SK-N-SH treated with all-trans-retinoic acid at 6 μM for 48 hours (cell line): ENCODE results near the gene OR1L6.

ENCODE experiments used
- ARNTL ChIP-seq: fragments of 450-650 bp; formaldehyde crosslinking; IDR thresholded peaks from 2 replicates; pipeline ENCODE4 v1.5.0; 2020; ENCODE audit warnings: low read depth, mild to moderate bottlenecking, moderate library complexity, borderline replicate concordance
- CSRNP3 ChIP-seq: fragments of 250-450 bp; sonication (Bioruptor Pico); IDR thresholded peaks from 2 replicates; pipeline ENCODE4 v1.5.1; 2021; ENCODE audit warnings: mild to moderate bottlenecking, moderate library complexity
- GLIS3 ChIP-seq: fragments of 250-450 bp; sonication (Bioruptor Pico); IDR thresholded peaks from 2 replicates; pipeline ENCODE4 v1.5.0; 2020; ENCODE audit warnings: mild to moderate bottlenecking, moderate library complexity
- OSR1 ChIP-seq: fragments of 250-450 bp; sonication (Bioruptor Pico); IDR thresholded peaks from 2 replicates; pipeline ENCODE4 v1.8.0; 2022; ENCODE audit warnings: moderate library complexity, mild to moderate bottlenecking, inconsistent platforms
- RARB ChIP-seq: fragments of 250-450 bp; sonication (Bioruptor Pico); IDR thresholded peaks from 2 replicates; pipeline ENCODE4 v1.8.0; 2021; ENCODE audit warnings: mild to moderate bottlenecking, moderate library complexity
- TCF4 ChIP-seq: fragments of 250-450 bp; sonication (Bioruptor Pico); IDR thresholded peaks from 2 replicates; pipeline ENCODE4 v1.8.0; 2021; ENCODE audit warnings: mild to moderate bottlenecking, moderate library complexity, borderline replicate concordance
- TOX ChIP-seq: fragments of 250-450 bp; sonication (Bioruptor Pico); IDR thresholded peaks from 2 replicates; pipeline ENCODE4 v1.8.0; 2021; ENCODE audit warnings: mild to moderate bottlenecking, moderate library complexity, borderline replicate concordance
- ZFP3 ChIP-seq: fragments of 250-450 bp; sonication (Bioruptor Pico); IDR thresholded peaks from 2 replicates; pipeline ENCODE4 v1.5.0; 2020; ENCODE audit warnings: mild to moderate bottlenecking, moderate library complexity
- TF ChIP-seq, protein P1 (sequence below): fragments of 250-450 bp; sonication (Bioruptor Pico); IDR thresholded peaks from 2 replicates; pipeline ENCODE4 v1.8.0; 2020; ENCODE audit warnings: mild to moderate bottlenecking, moderate library complexity, borderline replicate concordance
- TF ChIP-seq, protein P2 (sequence below): fragments of 250-450 bp; sonication (Bioruptor Pico); IDR thresholded peaks from 2 replicates; pipeline ENCODE4 v1.5.0; 2020; ENCODE audit warnings: mild to moderate bottlenecking, moderate library complexity
- TF ChIP-seq, protein P3 (sequence below): fragments of 250-450 bp; sonication (Bioruptor Pico); IDR thresholded peaks from 2 replicates; pipeline ENCODE4 v1.8.0; 2021; ENCODE audit warnings: low read depth, mild to moderate bottlenecking, moderate library complexity, borderline replicate concordance
- TF ChIP-seq, protein P4 (sequence below): fragments of 250-450 bp; sonication (Bioruptor Pico); IDR thresholded peaks from 2 replicates; pipeline ENCODE4 v1.5.1; 2020; ENCODE audit warnings: low read depth, mild to moderate bottlenecking, moderate library complexity

DNA sequence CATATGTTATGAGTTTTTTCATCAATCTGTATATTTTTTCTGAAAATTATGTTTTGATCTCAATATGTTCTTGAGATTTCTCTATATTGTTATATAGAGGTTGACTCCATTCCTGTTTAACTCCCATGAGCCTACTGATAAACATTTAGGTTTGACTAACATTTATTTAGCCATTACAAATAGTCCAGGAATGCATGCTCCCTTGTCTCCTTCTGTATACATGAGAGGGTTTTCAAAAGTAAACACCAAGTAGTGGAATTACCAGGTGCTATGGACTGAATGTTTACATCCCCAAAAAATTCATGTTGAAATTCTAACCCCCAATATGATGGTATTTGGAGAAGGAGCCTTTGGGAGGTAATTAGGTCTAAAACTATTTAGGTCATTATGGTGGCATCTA lies 43.2 kb downstream of the OR1L6 start:
- no peak for TF ChIP-seq OSR1 (CRISPR knock-in tag)
- TF ChIP-seq, protein P1, sequence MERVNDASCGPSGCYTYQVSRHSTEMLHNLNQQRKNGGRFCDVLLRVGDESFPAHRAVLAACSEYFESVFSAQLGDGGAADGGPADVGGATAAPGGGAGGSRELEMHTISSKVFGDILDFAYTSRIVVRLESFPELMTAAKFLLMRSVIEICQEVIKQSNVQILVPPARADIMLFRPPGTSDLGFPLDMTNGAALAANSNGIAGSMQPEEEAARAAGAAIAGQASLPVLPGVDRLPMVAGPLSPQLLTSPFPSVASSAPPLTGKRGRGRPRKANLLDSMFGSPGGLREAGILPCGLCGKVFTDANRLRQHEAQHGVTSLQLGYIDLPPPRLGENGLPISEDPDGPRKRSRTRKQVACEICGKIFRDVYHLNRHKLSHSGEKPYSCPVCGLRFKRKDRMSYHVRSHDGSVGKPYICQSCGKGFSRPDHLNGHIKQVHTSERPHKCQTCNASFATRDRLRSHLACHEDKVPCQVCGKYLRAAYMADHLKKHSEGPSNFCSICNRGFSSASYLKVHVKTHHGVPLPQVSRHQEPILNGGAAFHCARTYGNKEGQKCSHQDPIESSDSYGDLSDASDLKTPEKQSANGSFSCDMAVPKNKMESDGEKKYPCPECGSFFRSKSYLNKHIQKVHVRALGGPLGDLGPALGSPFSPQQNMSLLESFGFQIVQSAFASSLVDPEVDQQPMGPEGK = no peak
- no peak for TF ChIP-seq ZFP3 (CRISPR knock-in tag)
- no peak for TF ChIP-seq TCF4
- TF ChIP-seq CSRNP3 (CRISPR knock-in tag) = no peak
- TF ChIP-seq, protein P2, sequence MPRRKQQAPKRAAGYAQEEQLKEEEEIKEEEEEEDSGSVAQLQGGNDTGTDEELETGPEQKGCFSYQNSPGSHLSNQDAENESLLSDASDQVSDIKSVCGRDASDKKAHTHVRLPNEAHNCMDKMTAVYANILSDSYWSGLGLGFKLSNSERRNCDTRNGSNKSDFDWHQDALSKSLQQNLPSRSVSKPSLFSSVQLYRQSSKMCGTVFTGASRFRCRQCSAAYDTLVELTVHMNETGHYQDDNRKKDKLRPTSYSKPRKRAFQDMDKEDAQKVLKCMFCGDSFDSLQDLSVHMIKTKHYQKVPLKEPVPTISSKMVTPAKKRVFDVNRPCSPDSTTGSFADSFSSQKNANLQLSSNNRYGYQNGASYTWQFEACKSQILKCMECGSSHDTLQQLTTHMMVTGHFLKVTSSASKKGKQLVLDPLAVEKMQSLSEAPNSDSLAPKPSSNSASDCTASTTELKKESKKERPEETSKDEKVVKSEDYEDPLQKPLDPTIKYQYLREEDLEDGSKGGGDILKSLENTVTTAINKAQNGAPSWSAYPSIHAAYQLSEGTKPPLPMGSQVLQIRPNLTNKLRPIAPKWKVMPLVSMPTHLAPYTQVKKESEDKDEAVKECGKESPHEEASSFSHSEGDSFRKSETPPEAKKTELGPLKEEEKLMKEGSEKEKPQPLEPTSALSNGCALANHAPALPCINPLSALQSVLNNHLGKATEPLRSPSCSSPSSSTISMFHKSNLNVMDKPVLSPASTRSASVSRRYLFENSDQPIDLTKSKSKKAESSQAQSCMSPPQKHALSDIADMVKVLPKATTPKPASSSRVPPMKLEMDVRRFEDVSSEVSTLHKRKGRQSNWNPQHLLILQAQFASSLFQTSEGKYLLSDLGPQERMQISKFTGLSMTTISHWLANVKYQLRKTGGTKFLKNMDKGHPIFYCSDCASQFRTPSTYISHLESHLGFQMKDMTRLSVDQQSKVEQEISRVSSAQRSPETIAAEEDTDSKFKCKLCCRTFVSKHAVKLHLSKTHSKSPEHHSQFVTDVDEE (CRISPR knock-in tag) = no peak
- TF ChIP-seq GLIS3 (CRISPR knock-in tag) = no peak
- TF ChIP-seq, protein P3, sequence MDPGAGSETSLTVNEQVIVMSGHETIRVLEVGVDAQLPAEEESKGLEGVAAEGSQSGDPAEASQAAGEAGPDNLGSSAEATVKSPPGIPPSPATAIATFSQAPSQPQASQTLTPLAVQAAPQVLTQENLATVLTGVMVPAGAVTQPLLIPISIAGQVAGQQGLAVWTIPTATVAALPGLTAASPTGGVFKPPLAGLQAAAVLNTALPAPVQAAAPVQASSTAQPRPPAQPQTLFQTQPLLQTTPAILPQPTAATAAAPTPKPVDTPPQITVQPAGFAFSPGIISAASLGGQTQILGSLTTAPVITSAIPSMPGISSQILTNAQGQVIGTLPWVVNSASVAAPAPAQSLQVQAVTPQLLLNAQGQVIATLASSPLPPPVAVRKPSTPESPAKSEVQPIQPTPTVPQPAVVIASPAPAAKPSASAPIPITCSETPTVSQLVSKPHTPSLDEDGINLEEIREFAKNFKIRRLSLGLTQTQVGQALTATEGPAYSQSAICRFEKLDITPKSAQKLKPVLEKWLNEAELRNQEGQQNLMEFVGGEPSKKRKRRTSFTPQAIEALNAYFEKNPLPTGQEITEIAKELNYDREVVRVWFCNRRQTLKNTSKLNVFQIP (CRISPR knock-in tag) = no peak
- TF ChIP-seq, protein P4, sequence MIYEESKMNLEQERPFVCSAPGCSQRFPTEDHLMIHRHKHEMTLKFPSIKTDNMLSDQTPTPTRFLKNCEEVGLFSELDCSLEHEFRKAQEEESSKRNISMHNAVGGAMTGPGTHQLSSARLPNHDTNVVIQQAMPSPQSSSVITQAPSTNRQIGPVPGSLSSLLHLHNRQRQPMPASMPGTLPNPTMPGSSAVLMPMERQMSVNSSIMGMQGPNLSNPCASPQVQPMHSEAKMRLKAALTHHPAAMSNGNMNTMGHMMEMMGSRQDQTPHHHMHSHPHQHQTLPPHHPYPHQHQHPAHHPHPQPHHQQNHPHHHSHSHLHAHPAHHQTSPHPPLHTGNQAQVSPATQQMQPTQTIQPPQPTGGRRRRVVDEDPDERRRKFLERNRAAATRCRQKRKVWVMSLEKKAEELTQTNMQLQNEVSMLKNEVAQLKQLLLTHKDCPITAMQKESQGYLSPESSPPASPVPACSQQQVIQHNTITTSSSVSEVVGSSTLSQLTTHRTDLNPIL = no peak
- TF ChIP-seq RARB (CRISPR knock-in tag) = no peak
- TF ChIP-seq TOX = no peak
- TF ChIP-seq ARNTL (CRISPR knock-in tag) = no peak
